Gastroesophageal sphincter (tissue), 3 donors: Measurements from ENCODE around the gene TCF4.

ENCODE experiments used
- CTCF ChIP-seq, 4 experiments: fragments of 200-600 bp in 2 of 4; fragments of 450-650 bp in 2 of 4; sonication (generic) in 1 of 4; IDR thresholded peaks; one replicate each; pipeline ENCODE4 v1.5.1; 2017 to 2019; ENCODE audit warnings: antibody characterized with exemption in 4 of 4, mild to moderate bottlenecking in 2 of 4, moderate library complexity in 2 of 4
- EP300 ChIP-seq: sonication (generic); formaldehyde crosslinking; IDR thresholded peaks from one replicate; pipeline ENCODE4 v1.6.1; 2017; ENCODE audit warnings: antibody characterized with exemption, mild to moderate bottlenecking
- POLR2A ChIP-seq, 2 donors: fragments of 450-650 bp; IDR thresholded peaks; one replicate each; pipeline ENCODE4 v1.6.1; 2017; ENCODE audit warnings: antibody characterized with exemption in 2 of 2, mild to moderate bottlenecking in 2 of 2, moderate library complexity in 1 of 2
- POLR2AphosphoS5 ChIP-seq: sonication (generic); formaldehyde crosslinking; IDR thresholded peaks from one replicate; pipeline ENCODE4 v1.6.1; 2017; ENCODE audit warnings: antibody characterized with exemption

- TF ChIP-seq POLR2AphosphoS5 (no peak), CTCF (IDR thresholded peaks at IDR 0.05) (no peak), POLR2A (IDR thresholded peaks at IDR 0.05) (no peak), EP300 (no peak)
These were observed 299.8 kb downstream of the TCF4 start for GRCh38 chr18:55287935-55288868.
